Fibroblast of lung (primary cell): ENCODE data around the gene NT5DC3.

Source experiments
- EZH2 ChIP-seq: IDR thresholded peaks from 2 replicates; pipeline ENCODE4 v1.5.1; 2012; ENCODE audit warnings: low read length, control low read depth, mild to moderate bottlenecking; ENCODE audit errors: missing control alignments
- TF ChIP-seq, protein P1 (sequence below), 2 donors: IDR thresholded peaks in 1 of 2; conservative IDR thresholded peaks in 1 of 2; 1 replicate in 1 of 2; 2 replicates in 1 of 2; pipeline ENCODE4 v1.5.1; 2011 to 2012; ENCODE audit warnings: low read length in 2 of 2, control low read depth in 1 of 2, inconsistent platforms in 1 of 2, low read depth in 1 of 2, mild to moderate bottlenecking in 1 of 2

DNA sequence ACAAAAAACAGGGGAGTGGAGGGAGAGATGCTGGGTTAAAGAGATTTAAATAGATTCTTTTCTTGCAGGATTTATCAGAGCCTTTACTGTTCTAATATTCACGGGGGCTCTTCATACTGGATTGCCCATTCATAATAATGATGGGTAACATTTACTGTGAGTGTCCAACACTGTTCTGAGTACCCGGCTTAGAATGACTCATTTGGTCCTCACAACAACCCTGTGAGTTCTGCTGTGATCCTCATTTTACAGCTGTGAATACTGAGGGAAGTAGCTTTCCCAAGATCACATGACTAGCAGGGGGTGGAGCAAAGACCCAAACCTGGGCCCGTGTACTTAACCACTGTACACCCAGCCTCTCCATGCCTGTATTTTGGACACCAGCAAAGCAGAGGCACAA, 113.4 kb downstream of the NT5DC3 start:
- TF ChIP-seq, protein P1, sequence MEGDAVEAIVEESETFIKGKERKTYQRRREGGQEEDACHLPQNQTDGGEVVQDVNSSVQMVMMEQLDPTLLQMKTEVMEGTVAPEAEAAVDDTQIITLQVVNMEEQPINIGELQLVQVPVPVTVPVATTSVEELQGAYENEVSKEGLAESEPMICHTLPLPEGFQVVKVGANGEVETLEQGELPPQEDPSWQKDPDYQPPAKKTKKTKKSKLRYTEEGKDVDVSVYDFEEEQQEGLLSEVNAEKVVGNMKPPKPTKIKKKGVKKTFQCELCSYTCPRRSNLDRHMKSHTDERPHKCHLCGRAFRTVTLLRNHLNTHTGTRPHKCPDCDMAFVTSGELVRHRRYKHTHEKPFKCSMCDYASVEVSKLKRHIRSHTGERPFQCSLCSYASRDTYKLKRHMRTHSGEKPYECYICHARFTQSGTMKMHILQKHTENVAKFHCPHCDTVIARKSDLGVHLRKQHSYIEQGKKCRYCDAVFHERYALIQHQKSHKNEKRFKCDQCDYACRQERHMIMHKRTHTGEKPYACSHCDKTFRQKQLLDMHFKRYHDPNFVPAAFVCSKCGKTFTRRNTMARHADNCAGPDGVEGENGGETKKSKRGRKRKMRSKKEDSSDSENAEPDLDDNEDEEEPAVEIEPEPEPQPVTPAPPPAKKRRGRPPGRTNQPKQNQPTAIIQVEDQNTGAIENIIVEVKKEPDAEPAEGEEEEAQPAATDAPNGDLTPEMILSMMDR (conservative IDR thresholded peaks at IDR 0.05 in 1 of 2, IDR thresholded peaks at IDR 0.05 in 1 of 2; ENCODE audit: low read depth in 1 of 2, low read length in 2 of 2): no peak
- TF ChIP-seq EZH2: no peak
